ENCODE results near the gene IL1R1. TPM values are rescaled to one million over a fixed set of nuclear protein-coding genes. Genes with fewer than 3 reads are reported as not detected.

IL1R1 gene
- total RNA-seq, 1 donor from 2014 or later, result 0.52 TPM

GRCh38 chr2:102185347-102185746 lies 42.8 kb downstream of the IL1R1 start:
- Mint-ChIP-seq H3K4me3 (ENCODE audit: low read depth) (no peak overlapping the region), H3K36me3 (ENCODE audit: low read depth) (no peaks in the 10 kb centered on the region), H3K9me3 (no peaks in the 10 kb centered on the region), H3K4me1 (ENCODE audit: low read depth) (peaks cover 17% of the 10 kb centered on the region), H3K27ac (no peak overlapping the region), H3K27me3 (ENCODE audit: low read depth) (peaks cover 33% of the 10 kb centered on the region)
- intact Hi-C loops (cut with micrococcal nuclease), result no loop called here
- no peak for DNase-seq (ENCODE audit: low spot score)

- intact Hi-C loops (cut with micrococcal nuclease), result no loop called here
- Mint-ChIP-seq H3K4me1 (ENCODE audit: low read depth) (peaks cover 17% of the 10 kb centered on the region), H3K27me3 (ENCODE audit: low read depth) (peaks cover 30% of the 10 kb centered on the region), H3K27ac (no peak within 1 kb of the TSS), H3K36me3 (ENCODE audit: low read depth) (no peaks in the 10 kb centered on the region), H3K9me3 (no peaks in the 10 kb centered on the region), H3K4me3 (ENCODE audit: low read depth) (peak within 1 kb of the TSS; percentile 69)
- DNase-seq (ENCODE audit: low spot score), result no peak
These were observed 44.4 kb downstream of the IL1R1 start, which contains the start of gene IL1RL2 for GRCh38 chr2:102186791-102187495. IL1RL2 (plus strand) TSS chr2:102187023; CDS start chr2:102187868, 845 bp downstream.

- peaks cover 17% of the 10 kb centered on the region for H3K4me1 Mint-ChIP-seq (ENCODE audit: low read depth)
- no peaks in the 10 kb centered on the region for H3K9me3 Mint-ChIP-seq
- H3K27me3 Mint-ChIP-seq (ENCODE audit: low read depth), result peaks cover 29% of the 10 kb centered on the region
- no peaks in the 10 kb centered on the region for H3K36me3 Mint-ChIP-seq (ENCODE audit: low read depth)
- H3K4me3 Mint-ChIP-seq (ENCODE audit: low read depth), result peak overlapping the region; percentile 69
- intact Hi-C loops (cut with micrococcal nuclease), result no loop called here
- DNase-seq (ENCODE audit: low spot score), result no peak
- H3K27ac Mint-ChIP-seq, result no peak overlapping the region
These were observed 45.1 kb downstream of the IL1R1 start for GRCh38 chr2:102187496-102188150.

GRCh38 chr2:102190430-102191107 lies 48.0 kb downstream of the IL1R1 start:
- no peak overlapping the region for H3K4me3 Mint-ChIP-seq (ENCODE audit: low read depth)
- H3K9me3 Mint-ChIP-seq, result no peaks in the 10 kb centered on the region
- intact Hi-C loops (cut with micrococcal nuclease), result no loop called here
- H3K27ac Mint-ChIP-seq, result no peak overlapping the region
- DNase-seq (ENCODE audit: low spot score), result no peak
- H3K27me3 Mint-ChIP-seq (ENCODE audit: low read depth), result peaks cover 28% of the 10 kb centered on the region
- H3K36me3 Mint-ChIP-seq (ENCODE audit: low read depth), result no peaks in the 10 kb centered on the region
- H3K4me1 Mint-ChIP-seq (ENCODE audit: low read depth), result peaks cover 8% of the 10 kb centered on the region

- Mint-ChIP-seq H3K27me3 (ENCODE audit: low read depth) (peaks cover 31% of the 10 kb centered on the region), H3K36me3 (ENCODE audit: low read depth) (no peaks in the 10 kb centered on the region), H3K27ac (no peak overlapping the region), H3K4me3 (ENCODE audit: low read depth) (no peak overlapping the region), H3K4me1 (ENCODE audit: low read depth) (peaks cover 5% of the 10 kb centered on the region), H3K9me3 (no peaks in the 10 kb centered on the region)
- intact Hi-C loops (cut with micrococcal nuclease), result no loop called here
- no peak for DNase-seq (ENCODE audit: low spot score)
These were observed 49.0 kb downstream of the IL1R1 start for GRCh38 chr2:102191501-102191900.

GRCh38 chr2:102193074-102193473 lies 50.5 kb downstream of the IL1R1 start:
- H3K4me1 Mint-ChIP-seq (ENCODE audit: low read depth), result peaks cover 2% of the 10 kb centered on the region
- H3K27me3 Mint-ChIP-seq (ENCODE audit: low read depth), result peaks cover 31% of the 10 kb centered on the region
- H3K9me3 Mint-ChIP-seq, result no peaks in the 10 kb centered on the region
- H3K27ac Mint-ChIP-seq, result no peak overlapping the region
- DNase-seq (ENCODE audit: low spot score), result no peak
- no peaks in the 10 kb centered on the region for H3K36me3 Mint-ChIP-seq (ENCODE audit: low read depth)
- no peak overlapping the region for H3K4me3 Mint-ChIP-seq (ENCODE audit: low read depth)
- intact Hi-C loops (cut with micrococcal nuclease), result no loop called here

GRCh38 chr2:102194609-102195268 lies 52.2 kb downstream of the IL1R1 start:
- no peak for DNase-seq (ENCODE audit: low spot score)
- intact Hi-C loops (cut with micrococcal nuclease), result no loop called here
- peaks cover 2% of the 10 kb centered on the region for H3K4me1 Mint-ChIP-seq (ENCODE audit: low read depth)
- peaks cover 29% of the 10 kb centered on the region for H3K27me3 Mint-ChIP-seq (ENCODE audit: low read depth)
- no peaks in the 10 kb centered on the region for H3K9me3 Mint-ChIP-seq
- H3K36me3 Mint-ChIP-seq (ENCODE audit: low read depth), result no peaks in the 10 kb centered on the region
- H3K4me3 Mint-ChIP-seq (ENCODE audit: low read depth), result no peak overlapping the region
- no peak overlapping the region for H3K27ac Mint-ChIP-seq

GRCh38 chr2:102197389-102198137 lies 55.0 kb downstream of the IL1R1 start:
- peaks cover 2% of the 10 kb centered on the region for H3K4me1 Mint-ChIP-seq (ENCODE audit: low read depth)
- H3K27me3 Mint-ChIP-seq (ENCODE audit: low read depth), result peaks cover 22% of the 10 kb centered on the region
- no peak overlapping the region for H3K27ac Mint-ChIP-seq
- H3K36me3 Mint-ChIP-seq (ENCODE audit: low read depth), result no peaks in the 10 kb centered on the region
- no peak for DNase-seq (ENCODE audit: low spot score)
- intact Hi-C loops (cut with micrococcal nuclease), result no loop called here
- no peaks in the 10 kb centered on the region for H3K9me3 Mint-ChIP-seq
- no peak overlapping the region for H3K4me3 Mint-ChIP-seq (ENCODE audit: low read depth)

- Mint-ChIP-seq H3K36me3 (ENCODE audit: low read depth) (no peaks in the 10 kb centered on the region), H3K4me3 (ENCODE audit: low read depth) (no peak overlapping the region), H3K27ac (no peak overlapping the region), H3K9me3 (peaks cover 7% of the 10 kb centered on the region), H3K4me1 (ENCODE audit: low read depth) (peaks cover 2% of the 10 kb centered on the region), H3K27me3 (ENCODE audit: low read depth) (peaks cover 22% of the 10 kb centered on the region)
- intact Hi-C loops (cut with micrococcal nuclease), result no loop called here
- DNase-seq (ENCODE audit: low spot score), result no peak
These were observed 58.0 kb downstream of the IL1R1 start for GRCh38 chr2:102200539-102200938.

- peaks cover 7% of the 10 kb centered on the region for H3K9me3 Mint-ChIP-seq
These were observed 62.1 kb downstream of the IL1R1 start for GRCh38 chr2:102204638-102205037.

GRCh38 chr2:102206666-102207341 lies 64.3 kb downstream of the IL1R1 start:
- Mint-ChIP-seq H3K9me3 (peaks cover 7% of the 10 kb centered on the region), H3K27me3 (ENCODE audit: low read depth) (peaks cover 12% of the 10 kb centered on the region), H3K4me1 (ENCODE audit: low read depth) (no peaks in the 10 kb centered on the region)

More at GRCh38 chr2:102204638-102205037, 62.1 kb downstream of the IL1R1 start:
- Mint-ChIP-seq H3K36me3 (ENCODE audit: low read depth) (no peaks in the 10 kb centered on the region), H3K4me1 (ENCODE audit: low read depth) (no peaks in the 10 kb centered on the region), H3K27ac (no peak overlapping the region), H3K4me3 (ENCODE audit: low read depth) (no peak overlapping the region), H3K27me3 (ENCODE audit: low read depth) (peaks cover 12% of the 10 kb centered on the region)
- intact Hi-C loops (cut with micrococcal nuclease), result no loop called here
- no peak for DNase-seq (ENCODE audit: low spot score)

GRCh38 chr2:102208774-102209173 lies 66.2 kb downstream of the IL1R1 start:
- Mint-ChIP-seq H3K27ac (no peak overlapping the region), H3K9me3 (peaks cover 7% of the 10 kb centered on the region), H3K36me3 (ENCODE audit: low read depth) (no peaks in the 10 kb centered on the region), H3K4me3 (ENCODE audit: low read depth) (no peak overlapping the region), H3K4me1 (ENCODE audit: low read depth) (no peaks in the 10 kb centered on the region), H3K27me3 (ENCODE audit: low read depth) (peaks cover 8% of the 10 kb centered on the region)
- no peak for DNase-seq (ENCODE audit: low spot score)
- intact Hi-C loops (cut with micrococcal nuclease), result no loop called here

More at GRCh38 chr2:102206666-102207341, 64.3 kb downstream of the IL1R1 start:
- H3K36me3 Mint-ChIP-seq (ENCODE audit: low read depth), result no peaks in the 10 kb centered on the region
- H3K4me3 Mint-ChIP-seq (ENCODE audit: low read depth), result no peak overlapping the region
- DNase-seq (ENCODE audit: low spot score), result no peak
- H3K27ac Mint-ChIP-seq, result no peak overlapping the region
- intact Hi-C loops (cut with micrococcal nuclease), result no loop called here
